B cell (primary cell): ENCODE data around the gene TBL1XR1. TPM values are rescaled to one million over a fixed set of nuclear protein-coding genes. Genes with fewer than 3 reads are reported as not detected.

Source experiments
- ATAC-seq: fragments of 200-7000 bp; cut with Tn5 transposase; one replicate; pipeline ENCODE4 v1.10.0; 2021; ENCODE audit warnings: low read depth, mild to moderate bottlenecking, moderate number of reproducible peaks, moderate library complexity
- CTCF ChIA-PET: fragments of 350-600 bp; sonication (Branson Sonifier 250); formaldehyde crosslinking; loops from one replicate; lab custom pipeline; 2021; ENCODE audit warnings: antibody characterized with exemption, inconsistent platforms; lab: Charles Lee
- POLR2A ChIA-PET: fragments of 350-600 bp; sonication (Branson Sonifier 250); formaldehyde crosslinking; loops from one replicate; lab custom pipeline; 2021; ENCODE audit warnings: antibody characterized with exemption; lab: Charles Lee
- DNase-seq: peaks from one replicate; pipeline ENCODE4 v3.0.0; 2013
- H2AFZ ChIP-seq: 2 replicates; pipeline ENCODE4 v1.6.1; 2012; ENCODE audit warnings: mild to moderate bottlenecking, low read depth, low read length; ENCODE audit not compliant: insufficient read depth, poor library complexity, severe bottlenecking
- H3K27ac ChIP-seq, 2 donors: 1 replicate in 1 of 2; 2 replicates in 1 of 2; pipeline ENCODE4 v1.5.1; 2012 to 2013; ENCODE audit warnings: low read length in 2 of 2, mild to moderate bottlenecking in 2 of 2, moderate library complexity in 1 of 2
- H3K27me3 ChIP-seq, 4 experiments: fragments of 200-600 bp in 1 of 4; sonication (generic) in 1 of 4; replicated peaks in 1 of 4; 1 replicate in 2 of 4; 2 replicates in 2 of 4; pipeline versions ENCODE4 v1.6.1 to v1.7.0; 2013 to 2016; ENCODE audit warnings: low read length in 3 of 4, mild to moderate bottlenecking in 2 of 4, mixed read lengths in 1 of 4, moderate library complexity in 1 of 4; ENCODE audit not compliant: insufficient read depth in 4 of 4, control insufficient read depth in 3 of 4; ENCODE audit errors: control extremely low read depth in 1 of 4
- H3K36me3 ChIP-seq, 2 experiments: replicated peaks in 1 of 2; 1 replicate in 1 of 2; 2 replicates in 1 of 2; pipeline versions ENCODE4 v1.6.1 to v1.7.1; 2013; ENCODE audit warnings: low read length in 1 of 2; ENCODE audit not compliant: insufficient read depth in 2 of 2, control insufficient read depth in 1 of 2; ENCODE audit errors: control extremely low read depth in 1 of 2, extremely low read depth in 1 of 2
- H3K4me1 ChIP-seq, 2 donors: fragments of 200-600 bp in 1 of 2; sonication (generic) in 1 of 2; 1 replicate in 1 of 2; 2 replicates in 1 of 2; pipeline versions ENCODE4 v1.5.1 to v1.6.1; 2013 to 2017; ENCODE audit warnings: low read length in 2 of 2; ENCODE audit not compliant: control insufficient read depth in 2 of 2, insufficient read depth in 2 of 2
- H3K4me2 ChIP-seq: replicated peaks from 2 replicates; pipeline ENCODE3; 2012; ENCODE audit warnings: mild to moderate bottlenecking, low read depth, low read length; ENCODE audit not compliant: poor library complexity, severe bottlenecking
- H3K4me3 ChIP-seq, 5 experiments: fragments of 200-600 bp in 1 of 5; sonication (generic) in 1 of 5; 1 replicate in 3 of 5; 2 replicates in 2 of 5; pipeline versions ENCODE4 v1.5.1 to v1.7.0; 2011 to 2016; ENCODE audit warnings: low read length in 4 of 5, mild to moderate bottlenecking in 4 of 5, low read depth in 2 of 5, control low read depth in 1 of 5, moderate library complexity in 1 of 5; ENCODE audit not compliant: insufficient read depth in 1 of 5; ENCODE audit errors: control extremely low read depth in 1 of 5, extremely low read depth in 1 of 5
- H3K79me2 ChIP-seq: fragments of 200-600 bp; sonication (generic); one replicate; pipeline ENCODE4 v1.6.0; 2016; ENCODE audit warnings: low read length; ENCODE audit not compliant: control insufficient read depth, insufficient read depth
- H3K9ac ChIP-seq: fragments of 200-600 bp; sonication (generic); 2 replicates; pipeline ENCODE4 v1.6.1; 2017; ENCODE audit warnings: mild to moderate bottlenecking, low read length, moderate library complexity
- H3K9me3 ChIP-seq, 3 donors: one replicate each; pipeline versions ENCODE4 v1.6.1 to v1.7.1; 2013; ENCODE audit warnings: low read length in 2 of 3; ENCODE audit not compliant: control insufficient read depth in 2 of 3, insufficient read depth in 1 of 3; ENCODE audit errors: control extremely low read depth in 1 of 3
- H4K20me1 ChIP-seq: 2 replicates; pipeline ENCODE4 v1.6.0; 2012; ENCODE audit warnings: mild to moderate bottlenecking, low read length; ENCODE audit not compliant: insufficient read depth, control insufficient read depth, poor library complexity, severe bottlenecking
- H3K27ac Mint-ChIP-seq: one replicate; pipeline ENCODE4 v1.8.0; 2021; ENCODE audit warnings: mixed read lengths
- H3K27me3 Mint-ChIP-seq: one replicate; pipeline ENCODE4 v1.8.0; 2021; ENCODE audit warnings: mixed read lengths
- H3K4me1 Mint-ChIP-seq: one replicate; pipeline ENCODE4 v1.8.0; 2021; ENCODE audit warnings: mixed read lengths
- H3K4me3 Mint-ChIP-seq: one replicate; pipeline ENCODE4 v1.8.0; 2021; ENCODE audit warnings: mixed read lengths
- H3K9me3 Mint-ChIP-seq: one replicate; pipeline ENCODE4 v1.8.0; 2022; ENCODE audit warnings: mixed read lengths; ENCODE audit not compliant: insufficient read depth
- EZH2 ChIP-seq: IDR thresholded peaks from 2 replicates; pipeline ENCODE4 v1.6.1; 2012; ENCODE audit warnings: borderline replicate concordance, low read depth, mild to moderate bottlenecking, moderate library complexity, low read length; ENCODE audit not compliant: insufficient read depth, poor library complexity, severe bottlenecking
- WGBS: methylation state at CpG from one replicate; pipeline ENCODE4 v1.1.5; 2013; ENCODE audit warnings: missing lambda C conversion rate; ENCODE audit not compliant: insufficient coverage; 5-methylcytosine and 5-hydroxymethylcytosine counted together
- intact Hi-C: fragments of 100-400 bp; cut with micrococcal nuclease; formaldehyde crosslinking; loops from one replicate; pipeline ENCODE4 v1.10.0; 2022
- polyA plus RNA-seq: library from polyadenylated mRNA; depleted of rRNA; stranded (reverse); fragments of >200 nt; gene quantifications from 2 replicates; pipeline ENCODE4 v1.2.3, GENCODE V29; 2012
- total RNA-seq, 2 donors: library from RNA; stranded (reverse); fragments of 120-200 nt in 1 of 2; gene quantifications; 1 replicate in 1 of 2; 2 replicates in 1 of 2; pipeline versions ENCODE4 v1.2.3 to v1.2.4, GENCODE V29; 2013 to 2022
- TF ChIP-seq, protein P1 (sequence below): fragments of 200-600 bp; IDR thresholded peaks from one replicate; pipeline ENCODE4 v1.8.0; 2022; ENCODE audit warnings: antibody characterized with exemption, mild to moderate bottlenecking

The TBL1XR1 gene
- total and polyA plus RNA-seq, 2 donors (not counting 1 experiment from before 2014, with no cell fraction given) = 17.6 to 128 TPM

DNA sequence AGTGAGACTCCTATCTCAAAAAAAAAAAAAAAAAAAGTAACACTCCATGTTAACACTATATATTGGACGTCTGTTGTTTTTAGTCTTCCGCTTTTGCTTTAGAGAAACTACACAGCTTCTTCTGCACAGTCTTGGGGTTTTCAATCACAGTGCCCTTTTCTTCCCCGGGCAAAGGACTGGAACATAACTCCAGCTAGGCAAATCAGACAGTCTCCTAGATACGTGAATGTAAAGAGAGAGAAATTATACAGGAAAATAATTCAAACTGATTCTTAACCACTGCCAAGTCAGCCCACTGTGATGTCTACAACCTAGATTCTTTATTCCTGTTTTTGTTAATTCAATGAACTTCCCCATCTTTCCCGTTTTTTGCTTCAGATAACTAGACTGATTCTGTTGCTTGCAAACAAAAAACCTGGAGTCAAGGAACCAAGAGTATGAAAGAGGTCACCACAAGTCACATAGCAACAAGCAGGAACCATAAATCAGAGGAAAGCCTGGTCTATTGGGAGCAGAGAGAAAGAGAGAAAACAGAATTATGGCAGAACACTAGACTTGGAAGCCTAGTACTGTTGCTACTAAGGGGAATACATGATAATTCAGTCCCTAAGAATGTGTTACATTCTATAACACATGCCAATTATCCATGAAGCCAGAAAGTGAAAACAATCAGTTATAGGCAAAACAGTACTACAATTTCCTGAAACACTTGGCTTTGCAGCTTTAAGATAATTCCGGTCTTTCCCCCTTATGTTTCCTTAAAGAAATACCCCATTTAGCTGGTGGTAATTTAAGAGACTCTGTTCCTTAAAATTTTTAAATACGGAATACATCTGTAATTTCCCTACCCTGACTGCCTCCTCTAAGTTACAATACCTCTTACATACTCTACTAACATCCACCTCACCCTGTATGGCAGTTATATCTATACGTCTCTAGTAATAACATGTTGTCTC, 63.1 kb downstream of the TBL1XR1 start:
- intact Hi-C loops = no loop called here
- no peak overlapping the region for H3K4me3 ChIP-seq
- no peak for ATAC-seq
- H3K27me3 ChIP-seq = no peaks in the 10 kb centered on the region
- peak overlapping the region; percentile 42 for H3K27ac Mint-ChIP-seq
- H3K4me3 Mint-ChIP-seq = peak overlapping the region; percentile 35
- no CpG with 5 or more reads among the region's 8 CpGs for whole genome bisulfite sequencing
- no peak overlapping the region for H3K9ac ChIP-seq
- peaks cover 2 to 8% of the 10 kb centered on the region in 2 experiments for H3K36me3 ChIP-seq
- H3K4me1 ChIP-seq = peaks cover 28 to 39% of the 10 kb centered on the region in 2 donors
- peaks cover 68% of the 10 kb centered on the region for H4K20me1 ChIP-seq
- CTCF ChIA-PET = no interaction called here
- peak overlapping the region in 1 of 2 donors; percentile 40 for H3K27ac ChIP-seq
- H3K9me3 ChIP-seq = peaks cover 0 to 1% (median 0%) of the 10 kb centered on the region in 3 donors
- peaks cover 98% of the 10 kb centered on the region for H3K79me2 ChIP-seq
- POLR2A ChIA-PET = no interaction called here
- no peak for DNase-seq
- H3K4me1 Mint-ChIP-seq = peaks cover 70% of the 10 kb centered on the region
- H2AFZ ChIP-seq = no peak overlapping the region
- no peaks in the 10 kb centered on the region for H3K9me3 Mint-ChIP-seq
- H3K4me2 ChIP-seq = peak overlapping the region; percentile 19
- TF ChIP-seq, protein P1, sequence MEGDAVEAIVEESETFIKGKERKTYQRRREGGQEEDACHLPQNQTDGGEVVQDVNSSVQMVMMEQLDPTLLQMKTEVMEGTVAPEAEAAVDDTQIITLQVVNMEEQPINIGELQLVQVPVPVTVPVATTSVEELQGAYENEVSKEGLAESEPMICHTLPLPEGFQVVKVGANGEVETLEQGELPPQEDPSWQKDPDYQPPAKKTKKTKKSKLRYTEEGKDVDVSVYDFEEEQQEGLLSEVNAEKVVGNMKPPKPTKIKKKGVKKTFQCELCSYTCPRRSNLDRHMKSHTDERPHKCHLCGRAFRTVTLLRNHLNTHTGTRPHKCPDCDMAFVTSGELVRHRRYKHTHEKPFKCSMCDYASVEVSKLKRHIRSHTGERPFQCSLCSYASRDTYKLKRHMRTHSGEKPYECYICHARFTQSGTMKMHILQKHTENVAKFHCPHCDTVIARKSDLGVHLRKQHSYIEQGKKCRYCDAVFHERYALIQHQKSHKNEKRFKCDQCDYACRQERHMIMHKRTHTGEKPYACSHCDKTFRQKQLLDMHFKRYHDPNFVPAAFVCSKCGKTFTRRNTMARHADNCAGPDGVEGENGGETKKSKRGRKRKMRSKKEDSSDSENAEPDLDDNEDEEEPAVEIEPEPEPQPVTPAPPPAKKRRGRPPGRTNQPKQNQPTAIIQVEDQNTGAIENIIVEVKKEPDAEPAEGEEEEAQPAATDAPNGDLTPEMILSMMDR = no peak
- no peak for TF ChIP-seq EZH2
- no peaks in the 10 kb centered on the region for H3K27me3 Mint-ChIP-seq
